HL-60 (cell line): ENCODE measurements around the gene MAGIX.

Source experiments
- GABPA ChIP-seq: IDR thresholded peaks from 2 replicates; pipeline ENCODE4 v1.6.1; 2012; ENCODE audit warnings: low read depth
- POLR2AphosphoS5 ChIP-seq: IDR thresholded peaks from 2 replicates; pipeline ENCODE4 v1.6.1; 2012; ENCODE audit warnings: low read depth
- SPI1 ChIP-seq: IDR thresholded peaks from 2 replicates; pipeline ENCODE4 v1.6.1; 2012; ENCODE audit warnings: low read depth, mild to moderate bottlenecking, borderline replicate concordance
- TF ChIP-seq, protein P1 (sequence below): IDR thresholded peaks from one replicate; pipeline ENCODE4 v1.5.1; 2011; ENCODE audit warnings: low read length, control low read depth, inconsistent platforms; ENCODE audit not compliant: insufficient read depth

DNA sequence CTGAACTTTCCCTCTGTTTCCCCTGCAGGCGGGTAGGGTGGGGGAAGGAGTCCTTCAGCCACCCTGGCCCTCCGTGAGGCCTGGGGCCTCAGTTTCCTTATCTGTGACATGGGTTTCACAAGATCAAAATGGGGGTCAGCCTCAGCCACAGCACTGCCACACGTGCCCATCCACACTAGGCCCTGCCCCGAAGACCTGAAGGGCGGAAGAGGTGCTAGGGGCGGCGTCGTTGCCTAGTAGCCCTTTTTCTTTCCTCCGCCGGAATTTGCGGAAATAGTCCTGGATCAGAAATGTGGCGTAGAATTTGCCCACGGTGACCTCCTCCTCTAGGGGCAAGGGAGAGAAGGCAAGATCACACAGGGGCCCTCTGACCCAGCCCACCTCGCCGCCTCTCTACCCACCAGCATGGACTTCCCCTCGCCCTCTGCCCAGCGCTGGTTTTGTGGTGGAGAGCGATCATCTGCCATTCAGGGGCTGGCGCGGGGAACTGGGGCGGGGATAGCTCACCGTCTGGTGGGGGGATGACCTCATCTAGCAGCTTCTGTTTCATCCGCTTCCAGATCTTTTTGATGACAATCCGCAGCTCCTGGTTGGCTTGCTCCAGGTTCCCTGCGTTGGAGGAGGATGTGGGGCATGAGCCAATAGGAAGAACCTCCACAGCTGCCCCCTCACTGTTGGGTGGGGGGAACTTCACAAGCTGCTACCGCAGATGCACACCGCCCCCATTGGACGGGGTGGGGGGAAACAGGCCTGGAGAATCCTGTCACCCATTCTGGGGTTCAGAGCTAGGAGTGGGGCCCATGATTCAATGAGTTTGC is 47.1 kb downstream of the MAGIX start:
- TF ChIP-seq, protein P1, sequence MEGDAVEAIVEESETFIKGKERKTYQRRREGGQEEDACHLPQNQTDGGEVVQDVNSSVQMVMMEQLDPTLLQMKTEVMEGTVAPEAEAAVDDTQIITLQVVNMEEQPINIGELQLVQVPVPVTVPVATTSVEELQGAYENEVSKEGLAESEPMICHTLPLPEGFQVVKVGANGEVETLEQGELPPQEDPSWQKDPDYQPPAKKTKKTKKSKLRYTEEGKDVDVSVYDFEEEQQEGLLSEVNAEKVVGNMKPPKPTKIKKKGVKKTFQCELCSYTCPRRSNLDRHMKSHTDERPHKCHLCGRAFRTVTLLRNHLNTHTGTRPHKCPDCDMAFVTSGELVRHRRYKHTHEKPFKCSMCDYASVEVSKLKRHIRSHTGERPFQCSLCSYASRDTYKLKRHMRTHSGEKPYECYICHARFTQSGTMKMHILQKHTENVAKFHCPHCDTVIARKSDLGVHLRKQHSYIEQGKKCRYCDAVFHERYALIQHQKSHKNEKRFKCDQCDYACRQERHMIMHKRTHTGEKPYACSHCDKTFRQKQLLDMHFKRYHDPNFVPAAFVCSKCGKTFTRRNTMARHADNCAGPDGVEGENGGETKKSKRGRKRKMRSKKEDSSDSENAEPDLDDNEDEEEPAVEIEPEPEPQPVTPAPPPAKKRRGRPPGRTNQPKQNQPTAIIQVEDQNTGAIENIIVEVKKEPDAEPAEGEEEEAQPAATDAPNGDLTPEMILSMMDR: no peak
- TF ChIP-seq GABPA (no peak), POLR2AphosphoS5 (no peak), SPI1 (no peak)
